Sigmoid colon (tissue), 4 donors: ENCODE measurements around the gene SLC24A1.

ENCODE experiments used
- EP300 ChIP-seq, 4 donors: sonication (generic); formaldehyde crosslinking; IDR thresholded peaks; one replicate each; pipeline ENCODE4 v1.6.1; 2017; ENCODE audit warnings: antibody characterized with exemption in 4 of 4
- POLR2A ChIP-seq, 2 donors: fragments of 450-650 bp; IDR thresholded peaks; one replicate each; pipeline ENCODE4 v1.6.1; 2016; ENCODE audit warnings: antibody characterized with exemption in 2 of 2, mild to moderate bottlenecking in 2 of 2, moderate library complexity in 2 of 2
- TF ChIP-seq, protein P1 (sequence below), 4 experiments: fragments of 450-650 bp in 3 of 4; fragments of 200-600 bp in 1 of 4; IDR thresholded peaks; one replicate each; pipeline ENCODE4 v1.5.1; 2016 to 2019; ENCODE audit warnings: antibody characterized with exemption in 4 of 4, mild to moderate bottlenecking in 3 of 4, moderate library complexity in 2 of 4

DNA sequence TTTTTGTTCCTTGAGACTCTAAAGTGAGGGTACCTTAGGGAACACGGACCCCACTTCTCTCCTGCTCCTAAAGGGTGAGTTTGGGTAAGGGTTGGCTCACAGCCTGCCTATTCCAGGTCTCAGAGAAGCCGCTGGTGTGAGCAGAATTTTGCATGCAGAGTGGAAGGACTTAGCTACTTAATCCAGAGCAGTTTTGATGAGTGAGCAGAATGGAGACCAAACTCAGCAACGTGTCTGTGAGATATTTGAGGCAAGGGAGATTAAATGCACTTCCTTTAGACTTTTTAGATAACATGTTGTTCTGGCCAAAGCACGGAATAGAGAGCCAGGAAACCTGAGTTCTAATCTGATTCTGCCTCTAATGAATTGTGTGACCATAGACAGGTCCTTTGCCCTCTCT lies 5.1 kb downstream of the SLC24A1 start:
- no peak for TF ChIP-seq POLR2A (IDR thresholded peaks at IDR 0.05)
- TF ChIP-seq, protein P1, sequence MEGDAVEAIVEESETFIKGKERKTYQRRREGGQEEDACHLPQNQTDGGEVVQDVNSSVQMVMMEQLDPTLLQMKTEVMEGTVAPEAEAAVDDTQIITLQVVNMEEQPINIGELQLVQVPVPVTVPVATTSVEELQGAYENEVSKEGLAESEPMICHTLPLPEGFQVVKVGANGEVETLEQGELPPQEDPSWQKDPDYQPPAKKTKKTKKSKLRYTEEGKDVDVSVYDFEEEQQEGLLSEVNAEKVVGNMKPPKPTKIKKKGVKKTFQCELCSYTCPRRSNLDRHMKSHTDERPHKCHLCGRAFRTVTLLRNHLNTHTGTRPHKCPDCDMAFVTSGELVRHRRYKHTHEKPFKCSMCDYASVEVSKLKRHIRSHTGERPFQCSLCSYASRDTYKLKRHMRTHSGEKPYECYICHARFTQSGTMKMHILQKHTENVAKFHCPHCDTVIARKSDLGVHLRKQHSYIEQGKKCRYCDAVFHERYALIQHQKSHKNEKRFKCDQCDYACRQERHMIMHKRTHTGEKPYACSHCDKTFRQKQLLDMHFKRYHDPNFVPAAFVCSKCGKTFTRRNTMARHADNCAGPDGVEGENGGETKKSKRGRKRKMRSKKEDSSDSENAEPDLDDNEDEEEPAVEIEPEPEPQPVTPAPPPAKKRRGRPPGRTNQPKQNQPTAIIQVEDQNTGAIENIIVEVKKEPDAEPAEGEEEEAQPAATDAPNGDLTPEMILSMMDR (IDR thresholded peaks at IDR 0.05): no peak
- TF ChIP-seq EP300 (IDR thresholded peaks at IDR 0.05): no peak
